GM12878 (cell line): ENCODE data around the gene OTUD3. TPM values are rescaled to one million over a fixed set of nuclear protein-coding genes. Genes with fewer than 3 reads are reported as not detected.

Experiments
- ATAC-seq: fragments of 200-7000 bp; cut with Tn5 transposase; 3 replicates; pipeline ENCODE4 v1.9.1; 2020; ENCODE audit warnings: mild to moderate bottlenecking, moderate library complexity
- BruUV-seq: library from RNA; stranded (reverse); fragments of 400-500 nt; replicated peaks from 2 replicates; lab custom pipeline; 2021; lab: Mats Ljungman, UMichigan
- CTCF ChIA-PET: fragments of 300-600 bp; sonication (Branson Sonifier 250); formaldehyde crosslinking; extraction: SDS; loops from one replicate; lab custom pipeline; 2021; ENCODE audit warnings: inconsistent platforms; lab: Yijun Ruan, JAX
- POLR2A ChIA-PET: fragments of 350-600 bp; formaldehyde crosslinking; extraction: SDS; loops from one replicate; lab custom pipeline; 2021; ENCODE audit warnings: inconsistent platforms; lab: Charles Lee
- RAD21 ChIA-PET: fragments of 300-600 bp; sonication (Branson Sonifier 250); formaldehyde crosslinking; loops from one replicate; lab custom pipeline; 2023; ENCODE audit warnings: antibody characterized with exemption; ENCODE audit not compliant: unreplicated experiment; lab: Charles Lee
- SMC1A ChIA-PET: fragments of 300-600 bp; sonication (Branson Sonifier 250); formaldehyde crosslinking; loops from one replicate; lab custom pipeline; 2023; ENCODE audit not compliant: unreplicated experiment, uncharacterized antibody; lab: Charles Lee
- DNase-seq: peaks from one replicate; pipeline ENCODE4 v3.0.0-alpha.2; 2011; ENCODE audit warnings: low read depth, low spot score
- FAIRE-seq: peaks from 3 replicates; lab custom pipeline; 2011; peaks lifted over from hg19 to GRCh38; lab: Jason Lieb, UNC
- H2AFZ ChIP-seq: 2 replicates; pipeline ENCODE4 v1.6.0; 2011; ENCODE audit warnings: low read depth, low read length, control low read depth; ENCODE audit not compliant: control insufficient read depth
- H3K27ac ChIP-seq: 2 replicates; pipeline ENCODE4 v1.5.1; 2011; ENCODE audit warnings: control low read depth; ENCODE audit not compliant: control insufficient read depth, insufficient read depth
- H3K27me3 ChIP-seq, 2 experiments: replicated peaks in 1 of 2; 2 replicates each; pipeline versions ENCODE4 v1.6.0 to v1.6.1; 2011; ENCODE audit warnings: low read length in 1 of 2; ENCODE audit not compliant: control insufficient read depth in 2 of 2, insufficient read depth in 2 of 2
- H3K36me3 ChIP-seq, 2 experiments: 2 replicates each; pipeline ENCODE4 v1.5.1; 2011; ENCODE audit warnings: low read length in 1 of 2; ENCODE audit not compliant: control insufficient read depth in 2 of 2, insufficient read depth in 2 of 2
- H3K4me1 ChIP-seq: 2 replicates; pipeline ENCODE4 v1.6.1; 2011; ENCODE audit warnings: mild to moderate bottlenecking, low read length, moderate library complexity, mixed read lengths; ENCODE audit not compliant: control insufficient read depth, insufficient read depth
- H3K4me2 ChIP-seq: 2 replicates; pipeline ENCODE4 v1.6.0; 2011; ENCODE audit warnings: control low read depth; ENCODE audit not compliant: control insufficient read depth, insufficient read depth
- H3K4me3 ChIP-seq: fragments of 200-600 bp; sonication (generic); 2 replicates; pipeline ENCODE4 v1.5.1; 2016
- H3K79me2 ChIP-seq: 2 replicates; pipeline ENCODE4 v1.6.0; 2011; ENCODE audit warnings: low read length; ENCODE audit not compliant: control insufficient read depth, insufficient read depth
- H3K9ac ChIP-seq: 2 replicates; pipeline ENCODE4 v1.8.0; 2011; ENCODE audit warnings: low read length, control low read depth, mixed read lengths; ENCODE audit not compliant: control insufficient read depth, insufficient read depth
- H3K9me3 ChIP-seq: replicated peaks from 3 replicates; pipeline ENCODE4 v1.5.1; 2011; ENCODE audit warnings: mild to moderate bottlenecking, low read length; ENCODE audit not compliant: control insufficient read depth, insufficient read depth
- H4K20me1 ChIP-seq: 2 replicates; pipeline ENCODE4 v1.6.0; 2011; ENCODE audit not compliant: control insufficient read depth, insufficient read depth
- ESRRA ChIP-seq: IDR thresholded peaks from 2 replicates; pipeline ENCODE4 v1.6.1; 2012; ENCODE audit warnings: mild to moderate bottlenecking, low read length, improper control_type of control experiment
- IKZF2 ChIP-seq, 2 experiments: fragments of 450-650 bp; IDR thresholded peaks; 2 replicates each; pipeline ENCODE4 v1.6.1; 2017; ENCODE audit warnings: mild to moderate bottlenecking in 2 of 2, moderate library complexity in 2 of 2
- NFYA ChIP-seq: IDR thresholded peaks from 2 replicates; pipeline ENCODE4 v1.6.1; 2011; ENCODE audit warnings: low read depth, mild to moderate bottlenecking, low read length, improper control_type of control experiment, borderline replicate concordance
- NFYB ChIP-seq: IDR thresholded peaks from 2 replicates; pipeline ENCODE4 v1.6.1; 2011; ENCODE audit warnings: low read depth, mild to moderate bottlenecking, low read length, improper control_type of control experiment, moderate library complexity; ENCODE audit not compliant: insufficient read depth
- ZBED1 ChIP-seq: IDR thresholded peaks from 2 replicates; pipeline ENCODE4 v1.6.1; 2016; ENCODE audit warnings: borderline replicate concordance
- ZNF207 ChIP-seq: fragments of 450-650 bp; IDR thresholded peaks from 2 replicates; pipeline ENCODE4 v1.6.1; 2014; ENCODE audit warnings: antibody characterized with exemption, mild to moderate bottlenecking, borderline replicate concordance
- WGBS: methylation state at CpG from one replicate; pipeline ENCODE4 v1.1.6; 2016; ENCODE audit warnings: low lambda C conversion rate; ENCODE audit not compliant: insufficient replicate concordance, insufficient coverage; ENCODE audit errors: missing lambda C conversion rate; 5-methylcytosine and 5-hydroxymethylcytosine counted together
- in situ Hi-C: fragments of 300-500 bp; cut with MboI; formaldehyde crosslinking; loops from 9 replicates; pipeline ENCODE4 v1.14.3; 2018; ENCODE audit warnings: mixed read lengths
- intact Hi-C: fragments of 100-400 bp; cut with micrococcal nuclease; formaldehyde crosslinking; loops from one replicate; pipeline ENCODE4 v1.14.2; 2022; ENCODE audit not compliant: unreplicated experiment
- polyA plus RNA-seq, 11 experiments: library from polyadenylated mRNA; depleted of rRNA in 4 of 11; unstranded in 6 of 11; stranded (reverse) in 5 of 11; fragments of >200 nt; fragmentation: Nextera tagmentation in 4 of 11; fragmentation: Illumina TruSeq in 1 of 11; extraction: Ambion mirVana in 4 of 11; extraction: Trizol in 1 of 11; gene quantifications; 1 replicate in 1 of 11; 2 replicates in 10 of 11; pipeline versions ENCODE4 v1.2.1 to v1.2.3, GENCODE V29; 2011 to 2016; ENCODE audit warnings: inconsistent platforms in 2 of 11, missing spikeins in 2 of 11, low read depth in 1 of 11
- total RNA-seq, 4 experiments: library from RNA; depleted of rRNA in 3 of 4; stranded (reverse); fragments of >200 nt in 3 of 4; fragmentation: Illumina TruSeq in 1 of 4; extraction: Trizol in 1 of 4; gene quantifications; 2 replicates each; pipeline versions ENCODE4 v1.2.1 to v1.2.3, GENCODE V29; 2013 to 2021
- TF ChIP-seq, protein P1 (sequence below): fragments of 450-650 bp; IDR thresholded peaks from 2 replicates; pipeline ENCODE4 v1.6.1; 2016; ENCODE audit warnings: mild to moderate bottlenecking
- TF ChIP-seq, protein P2 (sequence below), 3 experiments: IDR thresholded peaks in 2 of 3; conservative IDR thresholded peaks in 1 of 3; 2 replicates each; pipeline ENCODE4 v1.5.1; 2011; ENCODE audit warnings: low read depth in 3 of 3, low read length in 3 of 3, mild to moderate bottlenecking in 3 of 3, control low read depth in 2 of 3, moderate library complexity in 2 of 3, inconsistent platforms in 1 of 3, mixed read lengths in 1 of 3; ENCODE audit not compliant: control insufficient read depth in 2 of 3, insufficient read depth in 1 of 3; ENCODE audit errors: extremely low read depth in 1 of 3
- TF ChIP-seq, protein P3 (sequence below): fragments of 450-650 bp; formaldehyde crosslinking; IDR thresholded peaks from 2 replicates; pipeline ENCODE4 v1.4.0; 2020; ENCODE audit warnings: mild to moderate bottlenecking, moderate library complexity
- TF ChIP-seq, protein P4 (sequence below): fragments of 450-650 bp; IDR thresholded peaks from 2 replicates; pipeline ENCODE4 v1.6.1; 2018; ENCODE audit warnings: mild to moderate bottlenecking, low read depth, moderate library complexity; ENCODE audit not compliant: partially characterized antibody

Gene OTUD3
- total and polyA plus RNA-seq, 10 of the 15 experiments (the other 5 are each of a cell fraction or from before 2014, with no cell fraction given) = 0.77 to 8.9 (median 4.8) TPM

DNA sequence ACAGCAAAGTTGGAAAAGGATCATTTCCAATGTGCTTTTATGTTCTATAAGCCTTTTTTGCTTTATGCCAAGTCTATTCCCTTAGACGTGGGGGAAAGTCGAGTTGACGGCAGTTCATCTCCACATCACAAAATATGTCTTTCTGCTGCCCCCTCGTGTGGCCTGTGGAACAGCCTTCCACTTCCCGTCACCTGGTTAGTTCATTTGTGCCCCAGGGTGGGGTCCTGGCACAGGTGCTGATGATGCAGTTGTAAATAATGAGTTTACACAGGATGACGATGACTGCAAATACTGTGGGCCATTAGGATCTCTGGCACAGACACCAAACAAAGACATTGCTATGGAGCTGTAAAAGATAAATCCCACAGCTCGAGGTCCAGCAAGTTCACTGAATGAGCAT, 10.0 kb upstream of the OTUD3 start:
- no peaks in the 10 kb centered on the region for H3K9me3 ChIP-seq
- no peaks in the 10 kb centered on the region; a peak in 1 of 4 replicates for H3K27me3 ChIP-seq
- POLR2A ChIA-PET = interaction anchor here (0.6 kb wide), 1 partner anchor 167 kb away, joined by 3 read pairs; no protein-coding TSS in a partner anchor
- DNase-seq = no peak
- 41% methylated on average over 7 of the region's 7 CpGs for WGBS
- H3K27ac ChIP-seq = no peak overlapping the region
- no peak overlapping the region for H3K9ac ChIP-seq
- SMC1A ChIA-PET = interaction anchor here (0.8 kb wide), 1 partner anchor 11 kb away, joined by 3 read pairs; no protein-coding TSS in a partner anchor
- no peaks in the 10 kb centered on the region for H4K20me1 ChIP-seq
- RAD21 ChIA-PET = no interaction called here
- no peaks in the 10 kb centered on the region for H3K4me1 ChIP-seq
- in situ Hi-C loops = no loop called here
- H3K79me2 ChIP-seq = no peaks in the 10 kb centered on the region
- intact Hi-C loops = no loop called here
- no peak overlapping the region for H2AFZ ChIP-seq
- CTCF ChIA-PET = interaction anchor here (1.2 kb wide), 1 partner anchor 10 kb away, joined by 6 read pairs; the partner anchor contains the start of gene OTUD3
- no peak overlapping the region for H3K4me3 ChIP-seq
- no peak for ATAC-seq
- no peaks in the 10 kb centered on the region for H3K36me3 ChIP-seq
- BruUV-seq = no TSS peak
- no peak overlapping the region for H3K4me2 ChIP-seq
- FAIRE-seq = no peak
- TF ChIP-seq IKZF2 (IDR thresholded peaks at IDR 0.05) = no peak
- TF ChIP-seq NFYB = no peak
- TF ChIP-seq, protein P1, sequence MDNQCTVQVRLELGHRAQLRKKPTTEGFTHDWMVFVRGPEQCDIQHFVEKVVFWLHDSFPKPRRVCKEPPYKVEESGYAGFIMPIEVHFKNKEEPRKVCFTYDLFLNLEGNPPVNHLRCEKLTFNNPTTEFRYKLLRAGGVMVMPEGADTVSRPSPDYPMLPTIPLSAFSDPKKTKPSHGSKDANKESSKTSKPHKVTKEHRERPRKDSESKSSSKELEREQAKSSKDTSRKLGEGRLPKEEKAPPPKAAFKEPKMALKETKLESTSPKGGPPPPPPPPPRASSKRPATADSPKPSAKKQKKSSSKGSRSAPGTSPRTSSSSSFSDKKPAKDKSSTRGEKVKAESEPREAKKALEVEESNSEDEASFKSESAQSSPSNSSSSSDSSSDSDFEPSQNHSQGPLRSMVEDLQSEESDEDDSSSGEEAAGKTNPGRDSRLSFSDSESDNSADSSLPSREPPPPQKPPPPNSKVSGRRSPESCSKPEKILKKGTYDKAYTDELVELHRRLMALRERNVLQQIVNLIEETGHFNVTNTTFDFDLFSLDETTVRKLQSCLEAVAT = no peak
- TF ChIP-seq ZNF207 = no peak
- no peak for TF ChIP-seq ESRRA
- TF ChIP-seq, protein P2, sequence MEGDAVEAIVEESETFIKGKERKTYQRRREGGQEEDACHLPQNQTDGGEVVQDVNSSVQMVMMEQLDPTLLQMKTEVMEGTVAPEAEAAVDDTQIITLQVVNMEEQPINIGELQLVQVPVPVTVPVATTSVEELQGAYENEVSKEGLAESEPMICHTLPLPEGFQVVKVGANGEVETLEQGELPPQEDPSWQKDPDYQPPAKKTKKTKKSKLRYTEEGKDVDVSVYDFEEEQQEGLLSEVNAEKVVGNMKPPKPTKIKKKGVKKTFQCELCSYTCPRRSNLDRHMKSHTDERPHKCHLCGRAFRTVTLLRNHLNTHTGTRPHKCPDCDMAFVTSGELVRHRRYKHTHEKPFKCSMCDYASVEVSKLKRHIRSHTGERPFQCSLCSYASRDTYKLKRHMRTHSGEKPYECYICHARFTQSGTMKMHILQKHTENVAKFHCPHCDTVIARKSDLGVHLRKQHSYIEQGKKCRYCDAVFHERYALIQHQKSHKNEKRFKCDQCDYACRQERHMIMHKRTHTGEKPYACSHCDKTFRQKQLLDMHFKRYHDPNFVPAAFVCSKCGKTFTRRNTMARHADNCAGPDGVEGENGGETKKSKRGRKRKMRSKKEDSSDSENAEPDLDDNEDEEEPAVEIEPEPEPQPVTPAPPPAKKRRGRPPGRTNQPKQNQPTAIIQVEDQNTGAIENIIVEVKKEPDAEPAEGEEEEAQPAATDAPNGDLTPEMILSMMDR (IDR thresholded peaks at IDR 0.05 in 2 of 3, conservative IDR thresholded peaks at IDR 0.05 in 1 of 3; ENCODE audit: control insufficient read depth in 2 of 3, extremely low read depth in 1 of 3, insufficient read depth in 1 of 3, low read depth in 3 of 3, low read length in 3 of 3) = no peak
- TF ChIP-seq, protein P3, sequence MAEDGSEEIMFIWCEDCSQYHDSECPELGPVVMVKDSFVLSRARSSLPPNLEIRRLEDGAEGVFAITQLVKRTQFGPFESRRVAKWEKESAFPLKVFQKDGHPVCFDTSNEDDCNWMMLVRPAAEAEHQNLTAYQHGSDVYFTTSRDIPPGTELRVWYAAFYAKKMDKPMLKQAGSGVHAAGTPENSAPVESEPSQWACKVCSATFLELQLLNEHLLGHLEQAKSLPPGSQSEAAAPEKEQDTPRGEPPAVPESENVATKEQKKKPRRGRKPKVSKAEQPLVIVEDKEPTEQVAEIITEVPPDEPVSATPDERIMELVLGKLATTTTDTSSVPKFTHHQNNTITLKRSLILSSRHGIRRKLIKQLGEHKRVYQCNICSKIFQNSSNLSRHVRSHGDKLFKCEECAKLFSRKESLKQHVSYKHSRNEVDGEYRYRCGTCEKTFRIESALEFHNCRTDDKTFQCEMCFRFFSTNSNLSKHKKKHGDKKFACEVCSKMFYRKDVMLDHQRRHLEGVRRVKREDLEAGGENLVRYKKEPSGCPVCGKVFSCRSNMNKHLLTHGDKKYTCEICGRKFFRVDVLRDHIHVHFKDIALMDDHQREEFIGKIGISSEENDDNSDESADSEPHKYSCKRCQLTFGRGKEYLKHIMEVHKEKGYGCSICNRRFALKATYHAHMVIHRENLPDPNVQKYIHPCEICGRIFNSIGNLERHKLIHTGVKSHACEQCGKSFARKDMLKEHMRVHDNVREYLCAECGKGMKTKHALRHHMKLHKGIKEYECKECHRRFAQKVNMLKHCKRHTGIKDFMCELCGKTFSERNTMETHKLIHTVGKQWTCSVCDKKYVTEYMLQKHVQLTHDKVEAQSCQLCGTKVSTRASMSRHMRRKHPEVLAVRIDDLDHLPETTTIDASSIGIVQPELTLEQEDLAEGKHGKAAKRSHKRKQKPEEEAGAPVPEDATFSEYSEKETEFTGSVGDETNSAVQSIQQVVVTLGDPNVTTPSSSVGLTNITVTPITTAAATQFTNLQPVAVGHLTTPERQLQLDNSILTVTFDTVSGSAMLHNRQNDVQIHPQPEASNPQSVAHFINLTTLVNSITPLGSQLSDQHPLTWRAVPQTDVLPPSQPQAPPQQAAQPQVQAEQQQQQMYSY (CRISPR knock-in tag) = no peak
- no peak for TF ChIP-seq NFYA
- TF ChIP-seq, protein P4, sequence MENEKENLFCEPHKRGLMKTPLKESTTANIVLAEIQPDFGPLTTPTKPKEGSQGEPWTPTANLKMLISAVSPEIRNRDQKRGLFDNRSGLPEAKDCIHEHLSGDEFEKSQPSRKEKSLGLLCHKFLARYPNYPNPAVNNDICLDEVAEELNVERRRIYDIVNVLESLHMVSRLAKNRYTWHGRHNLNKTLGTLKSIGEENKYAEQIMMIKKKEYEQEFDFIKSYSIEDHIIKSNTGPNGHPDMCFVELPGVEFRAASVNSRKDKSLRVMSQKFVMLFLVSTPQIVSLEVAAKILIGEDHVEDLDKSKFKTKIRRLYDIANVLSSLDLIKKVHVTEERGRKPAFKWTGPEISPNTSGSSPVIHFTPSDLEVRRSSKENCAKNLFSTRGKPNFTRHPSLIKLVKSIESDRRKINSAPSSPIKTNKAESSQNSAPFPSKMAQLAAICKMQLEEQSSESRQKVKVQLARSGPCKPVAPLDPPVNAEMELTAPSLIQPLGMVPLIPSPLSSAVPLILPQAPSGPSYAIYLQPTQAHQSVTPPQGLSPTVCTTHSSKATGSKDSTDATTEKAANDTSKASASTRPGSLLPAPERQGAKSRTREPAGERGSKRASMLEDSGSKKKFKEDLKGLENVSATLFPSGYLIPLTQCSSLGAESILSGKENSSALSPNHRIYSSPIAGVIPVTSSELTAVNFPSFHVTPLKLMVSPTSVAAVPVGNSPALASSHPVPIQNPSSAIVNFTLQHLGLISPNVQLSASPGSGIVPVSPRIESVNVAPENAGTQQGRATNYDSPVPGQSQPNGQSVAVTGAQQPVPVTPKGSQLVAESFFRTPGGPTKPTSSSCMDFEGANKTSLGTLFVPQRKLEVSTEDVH = no peak
- no peak for TF ChIP-seq ZBED1
